Sigmoid colon (tissue), 4 donors: ENCODE measurements around the gene MIB2.

Source experiments
- CTCF ChIP-seq, 4 experiments: fragments of 450-650 bp in 3 of 4; fragments of 200-600 bp in 1 of 4; IDR thresholded peaks; one replicate each; pipeline ENCODE4 v1.5.1; 2016 to 2019; ENCODE audit warnings: antibody characterized with exemption in 4 of 4, mild to moderate bottlenecking in 3 of 4, moderate library complexity in 2 of 4
- EP300 ChIP-seq, 4 donors: sonication (generic); formaldehyde crosslinking; IDR thresholded peaks; one replicate each; pipeline ENCODE4 v1.6.1; 2017; ENCODE audit warnings: antibody characterized with exemption in 4 of 4
- POLR2A ChIP-seq, 2 donors: fragments of 450-650 bp; IDR thresholded peaks; one replicate each; pipeline ENCODE4 v1.6.1; 2016; ENCODE audit warnings: antibody characterized with exemption in 2 of 2, mild to moderate bottlenecking in 2 of 2, moderate library complexity in 2 of 2
- POLR2AphosphoS5 ChIP-seq, 4 donors: sonication (generic); formaldehyde crosslinking; IDR thresholded peaks; one replicate each; pipeline ENCODE4 v1.6.1; 2017; ENCODE audit warnings: antibody characterized with exemption in 4 of 4

- no peak for TF ChIP-seq POLR2A (IDR thresholded peaks at IDR 0.05)
- TF ChIP-seq CTCF (IDR thresholded peaks at IDR 0.05), result no peak
- TF ChIP-seq POLR2AphosphoS5 (IDR thresholded peaks at IDR 0.05), result no peak
- no peak for TF ChIP-seq EP300 (IDR thresholded peaks at IDR 0.05)
Measured at GRCh38 chr1:1605724-1606123, 9.6 kb upstream of the MIB2 start.
